Fibroblast of lung (primary cell): ENCODE data around the gene TSNAX. TPM values are rescaled to one million over a fixed set of nuclear protein-coding genes. Genes with fewer than 3 reads are reported as not detected.
"Not testable (repeated sequence)": the region's sequence is repeated elsewhere in the genome, so short reads cannot be mapped to it uniquely, and the experiment has no call there.

Source experiments
- DNase-seq, 2 donors: peaks; one replicate each; pipeline versions ENCODE4 v3.0.0 to v3.0.0-alpha.2; 2010; ENCODE audit warnings: low read depth in 2 of 2
- H2AFZ ChIP-seq: 2 replicates; pipeline ENCODE4 v1.5.1; 2012; ENCODE audit warnings: low read length, control low read depth, inconsistent platforms
- H3K27ac ChIP-seq: 2 replicates; pipeline ENCODE4 v1.5.1; 2011; ENCODE audit warnings: low read length, control low read depth; ENCODE audit not compliant: insufficient read depth
- H3K27me3 ChIP-seq: 2 replicates; pipeline ENCODE4 v1.5.1; 2011; ENCODE audit warnings: mild to moderate bottlenecking, low read length; ENCODE audit not compliant: control insufficient read depth, insufficient read depth
- H3K36me3 ChIP-seq: 2 replicates; pipeline ENCODE4 v1.5.1; 2011; ENCODE audit warnings: low read length; ENCODE audit not compliant: control insufficient read depth, insufficient read depth
- H3K4me1 ChIP-seq: 2 replicates; pipeline ENCODE4 v1.5.1; 2011; ENCODE audit warnings: low read length; ENCODE audit not compliant: control insufficient read depth, insufficient read depth; ENCODE audit errors: extremely low read depth
- H3K4me2 ChIP-seq: 2 replicates; pipeline ENCODE4 v1.5.1; 2011; ENCODE audit warnings: low read length, control low read depth; ENCODE audit not compliant: insufficient read depth; ENCODE audit errors: extremely low read depth
- H3K4me3 ChIP-seq, 4 experiments: fragments of 200-600 bp in 1 of 4; sonication (generic) in 1 of 4; replicated peaks in 1 of 4; 2 replicates each; pipeline ENCODE4 v1.5.1; 2011 to 2016; ENCODE audit warnings: low read length in 4 of 4, low read depth in 3 of 4, mild to moderate bottlenecking in 3 of 4, control low read depth in 2 of 4, inconsistent platforms in 1 of 4, mixed read lengths in 1 of 4; ENCODE audit not compliant: insufficient read depth in 1 of 4; ENCODE audit errors: control extremely low read depth in 1 of 4
- H3K79me2 ChIP-seq: 2 replicates; pipeline ENCODE4 v1.5.1; 2012; ENCODE audit warnings: mild to moderate bottlenecking, low read length, inconsistent platforms; ENCODE audit not compliant: control insufficient read depth, insufficient read depth
- H3K9ac ChIP-seq: 2 replicates; pipeline ENCODE4 v1.5.1; 2011; ENCODE audit warnings: mild to moderate bottlenecking, low read length, control low read depth; ENCODE audit not compliant: insufficient read depth
- H3K9me3 ChIP-seq: 2 replicates; pipeline ENCODE4 v1.5.1; 2012; ENCODE audit warnings: low read depth, low read length; ENCODE audit not compliant: control insufficient read depth, insufficient read depth
- H4K20me1 ChIP-seq: 2 replicates; pipeline ENCODE4 v1.5.1; 2011; ENCODE audit warnings: low read length; ENCODE audit not compliant: control insufficient read depth, insufficient read depth; ENCODE audit errors: extremely low read depth
- CTCF ChIP-seq, 2 donors: IDR thresholded peaks in 1 of 2; conservative IDR thresholded peaks in 1 of 2; 1 replicate in 1 of 2; 2 replicates in 1 of 2; pipeline ENCODE4 v1.5.1; 2011 to 2012; ENCODE audit warnings: low read length in 2 of 2, control low read depth in 1 of 2, inconsistent platforms in 1 of 2, low read depth in 1 of 2, mild to moderate bottlenecking in 1 of 2
- EZH2 ChIP-seq: IDR thresholded peaks from 2 replicates; pipeline ENCODE4 v1.5.1; 2012; ENCODE audit warnings: low read length, control low read depth, mild to moderate bottlenecking; ENCODE audit errors: missing control alignments
- polyA plus RNA-seq, 2 donors: library from polyadenylated mRNA; depleted of rRNA in 1 of 2; stranded (reverse) in 1 of 2; unstranded in 1 of 2; fragments of >200 nt; gene quantifications; 2 replicates each; pipeline ENCODE4 v1.2.1, GENCODE V29; 2011 to 2012; ENCODE audit warnings: missing spikeins in 1 of 2
- total RNA-seq: library from RNA; depleted of rRNA; stranded (reverse); fragments of >200 nt; gene quantifications from 2 replicates; pipeline ENCODE4 v1.2.1, GENCODE V29; 2014

The TSNAX gene
- total and polyA plus RNA-seq, 2 donors (not counting 1 experiment from before 2014, with no cell fraction given) = 30.2 to 46.3 TPM

- no peak for TF ChIP-seq EZH2
- TF ChIP-seq CTCF (conservative IDR thresholded peaks at IDR 0.05 in 1 of 2, IDR thresholded peaks at IDR 0.05 in 1 of 2; ENCODE audit: low read depth in 1 of 2, low read length in 2 of 2) = no peak
- no peaks in the 10 kb centered on the region for H3K36me3 ChIP-seq
- H2AFZ ChIP-seq = no peak overlapping the region
- no peaks in the 10 kb centered on the region for H3K9me3 ChIP-seq
- DNase-seq = no peak
- no peaks in the 10 kb centered on the region for H3K4me1 ChIP-seq
- H3K4me2 ChIP-seq = no peak overlapping the region
- no peaks in the 10 kb centered on the region for H4K20me1 ChIP-seq
- no peaks in the 10 kb centered on the region for H3K27me3 ChIP-seq
- no peak overlapping the region for H3K27ac ChIP-seq
- no peak overlapping the region for H3K9ac ChIP-seq
- H3K79me2 ChIP-seq = no peaks in the 10 kb centered on the region
- H3K4me3 ChIP-seq = no peak overlapping the region
Measured at GRCh38 chr1:231497629-231498152, 30.8 kb upstream of the TSNAX start.

GRCh38 chr1:231499148-231499763 lies 29.2 kb upstream of the TSNAX start:
- H2AFZ ChIP-seq = no peak overlapping the region
- no peak overlapping the region for H3K27ac ChIP-seq
- H3K4me2 ChIP-seq = no peak overlapping the region
- no peaks in the 10 kb centered on the region for H3K9me3 ChIP-seq
- no peak for TF ChIP-seq EZH2
- no peak for TF ChIP-seq CTCF (conservative IDR thresholded peaks at IDR 0.05 in 1 of 2, IDR thresholded peaks at IDR 0.05 in 1 of 2; ENCODE audit: low read depth in 1 of 2, low read length in 2 of 2)
- H4K20me1 ChIP-seq = no peaks in the 10 kb centered on the region
- no peaks in the 10 kb centered on the region for H3K79me2 ChIP-seq
- H3K9ac ChIP-seq = no peak overlapping the region
- H3K36me3 ChIP-seq = no peaks in the 10 kb centered on the region
- no peaks in the 10 kb centered on the region for H3K4me1 ChIP-seq
- H3K27me3 ChIP-seq = no peaks in the 10 kb centered on the region
- H3K4me3 ChIP-seq = no peak overlapping the region
- DNase-seq = no peak

GRCh38 chr1:231500666-231501065 lies 27.8 kb upstream of the TSNAX start:
- Histone ChIP-seq H3K4me1 (no peaks in the 10 kb centered on the region), H3K27me3 (no peaks in the 10 kb centered on the region), H3K27ac (no peak overlapping the region), H3K4me3 (no peak overlapping the region), H3K36me3 (no peaks in the 10 kb centered on the region), H2AFZ (no peak overlapping the region), H3K9me3 (no peaks in the 10 kb centered on the region), H3K4me2 (no peak overlapping the region), H3K79me2 (no peaks in the 10 kb centered on the region), H3K9ac (no peak overlapping the region), H4K20me1 (no peaks in the 10 kb centered on the region)
- TF ChIP-seq EZH2 (no peak), CTCF (conservative IDR thresholded peaks at IDR 0.05 in 1 of 2, IDR thresholded peaks at IDR 0.05 in 1 of 2; ENCODE audit: low read depth in 1 of 2, low read length in 2 of 2) (no peak)
- DNase-seq = no peak

GRCh38 chr1:231503168-231503567 lies 25.3 kb upstream of the TSNAX start:
- H3K4me2 ChIP-seq, H3K9me3 ChIP-seq, H3K4me1 ChIP-seq, H3K9ac ChIP-seq, H3K27me3 ChIP-seq, H3K27ac ChIP-seq, H3K4me3 ChIP-seq, H3K36me3 ChIP-seq, H3K79me2 ChIP-seq, H2AFZ ChIP-seq, DNase-seq, H4K20me1 ChIP-seq: not testable (repeated sequence)
